ENCODE data around the gene LGALS1.

GRCh38 chr22:37660709-37661045 is 14.8 kb upstream of the LGALS1 start:
- no peak for TF ChIP-seq GABPA (IDR thresholded peaks at IDR 0.05; ENCODE audit: low read depth)
- no peak for TF ChIP-seq CTCF (IDR thresholded peaks at IDR 0.05; ENCODE audit: insufficient read depth, low read length)
